Measurements from ENCODE around the gene LCLAT1.

DNA sequence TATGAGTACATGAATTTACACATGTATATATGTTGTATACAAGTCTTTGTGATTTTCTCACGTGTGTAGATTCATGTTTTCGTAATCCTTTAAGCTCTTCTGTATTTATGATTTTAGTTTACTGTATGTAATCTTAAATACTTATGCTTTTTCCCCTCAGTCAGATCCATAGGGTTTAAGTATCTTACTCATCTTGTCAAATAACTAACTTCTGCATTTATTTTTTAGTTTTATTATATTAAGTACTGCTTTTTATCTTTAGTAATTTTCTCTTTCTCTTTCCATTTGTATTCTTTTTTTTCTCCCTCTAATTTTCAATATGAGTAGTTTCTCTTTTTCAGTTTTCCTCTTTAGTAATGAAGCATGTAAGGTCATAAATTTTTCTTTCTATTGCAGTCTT lies 179.4 kb downstream of the LCLAT1 start:
- TF ChIP-seq, protein P1, sequence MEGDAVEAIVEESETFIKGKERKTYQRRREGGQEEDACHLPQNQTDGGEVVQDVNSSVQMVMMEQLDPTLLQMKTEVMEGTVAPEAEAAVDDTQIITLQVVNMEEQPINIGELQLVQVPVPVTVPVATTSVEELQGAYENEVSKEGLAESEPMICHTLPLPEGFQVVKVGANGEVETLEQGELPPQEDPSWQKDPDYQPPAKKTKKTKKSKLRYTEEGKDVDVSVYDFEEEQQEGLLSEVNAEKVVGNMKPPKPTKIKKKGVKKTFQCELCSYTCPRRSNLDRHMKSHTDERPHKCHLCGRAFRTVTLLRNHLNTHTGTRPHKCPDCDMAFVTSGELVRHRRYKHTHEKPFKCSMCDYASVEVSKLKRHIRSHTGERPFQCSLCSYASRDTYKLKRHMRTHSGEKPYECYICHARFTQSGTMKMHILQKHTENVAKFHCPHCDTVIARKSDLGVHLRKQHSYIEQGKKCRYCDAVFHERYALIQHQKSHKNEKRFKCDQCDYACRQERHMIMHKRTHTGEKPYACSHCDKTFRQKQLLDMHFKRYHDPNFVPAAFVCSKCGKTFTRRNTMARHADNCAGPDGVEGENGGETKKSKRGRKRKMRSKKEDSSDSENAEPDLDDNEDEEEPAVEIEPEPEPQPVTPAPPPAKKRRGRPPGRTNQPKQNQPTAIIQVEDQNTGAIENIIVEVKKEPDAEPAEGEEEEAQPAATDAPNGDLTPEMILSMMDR (tag by site-specific recombination; IDR thresholded peaks at IDR 0.05), result no peak
- no peak for TF ChIP-seq ZBTB48 (tag by site-specific recombination; IDR thresholded peaks at IDR 0.05)
- no peak for TF ChIP-seq ZBTB20 (tag by site-specific recombination; IDR thresholded peaks at IDR 0.05)
- no peak for TF ChIP-seq MYNN (tag by site-specific recombination; IDR thresholded peaks at IDR 0.05; ENCODE audit: borderline replicate concordance)
- TF ChIP-seq, protein P2, sequence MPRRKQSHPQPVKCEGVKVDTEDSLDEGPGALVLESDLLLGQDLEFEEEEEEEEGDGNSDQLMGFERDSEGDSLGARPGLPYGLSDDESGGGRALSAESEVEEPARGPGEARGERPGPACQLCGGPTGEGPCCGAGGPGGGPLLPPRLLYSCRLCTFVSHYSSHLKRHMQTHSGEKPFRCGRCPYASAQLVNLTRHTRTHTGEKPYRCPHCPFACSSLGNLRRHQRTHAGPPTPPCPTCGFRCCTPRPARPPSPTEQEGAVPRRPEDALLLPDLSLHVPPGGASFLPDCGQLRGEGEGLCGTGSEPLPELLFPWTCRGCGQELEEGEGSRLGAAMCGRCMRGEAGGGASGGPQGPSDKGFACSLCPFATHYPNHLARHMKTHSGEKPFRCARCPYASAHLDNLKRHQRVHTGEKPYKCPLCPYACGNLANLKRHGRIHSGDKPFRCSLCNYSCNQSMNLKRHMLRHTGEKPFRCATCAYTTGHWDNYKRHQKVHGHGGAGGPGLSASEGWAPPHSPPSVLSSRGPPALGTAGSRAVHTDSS (tag by site-specific recombination; IDR thresholded peaks at IDR 0.05), result no peak

All from HEK293 (cell line).